Measurements from ENCODE around the gene CDHR4. TPM values are rescaled to one million over a fixed set of nuclear protein-coding genes. Genes with fewer than 3 reads are reported as not detected.
"Not testable (repeated sequence)": the region's sequence is repeated elsewhere in the genome, so short reads cannot be mapped to it uniquely, and the experiment has no call there.

The CDHR4 gene
- total and polyA plus RNA-seq, 2 experiments from 2014 or later = not detected

DNA sequence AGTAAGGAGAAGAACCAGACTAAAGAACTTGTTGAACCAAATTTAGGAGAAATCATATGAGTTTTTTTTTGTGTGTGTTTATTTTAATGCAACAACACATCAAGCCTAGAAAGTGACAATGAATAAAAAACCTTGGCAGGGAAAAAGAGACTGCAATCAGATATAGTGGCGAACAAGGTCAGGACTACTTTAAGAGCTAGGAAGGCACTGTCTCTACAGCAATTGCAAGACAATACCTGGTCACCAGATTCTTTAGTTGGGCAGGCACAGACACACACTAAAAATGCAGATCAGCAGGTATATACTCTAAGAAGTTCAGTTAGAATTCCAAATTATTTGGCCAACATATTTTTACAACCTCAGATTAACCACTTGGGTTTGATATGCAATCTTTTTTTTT is 45.1 kb downstream of the CDHR4 start:
- no peak for TF ChIP-seq EZH2 (IDR thresholded peaks at IDR 0.05; ENCODE audit: insufficient read depth, poor library complexity, severe bottlenecking)
- TF ChIP-seq EZH2phosphoT487 (IDR thresholded peaks at IDR 0.05; ENCODE audit: insufficient read depth, low read depth) = no peak
- Histone ChIP-seq H3K27me3 (replicated peaks; ENCODE audit: insufficient read depth) (no peaks in the 10 kb centered on the region), H3K9me3 (ENCODE audit: low read depth) (no peaks in the 10 kb centered on the region), H3K79me2 (ENCODE audit: insufficient read depth) (peaks cover 99% of the 10 kb centered on the region), H2AFZ (no peak overlapping the region), H4K20me1 (ENCODE audit: insufficient read depth) (peaks cover 2% of the 10 kb centered on the region; the same call in 1 of the 2 replicates), H3K4me2 (ENCODE audit: unreplicated experiment) (no peak overlapping the region), H3K4me3 (no peak overlapping the region), H3K9me2 (ENCODE audit: insufficient read depth) (no peaks in the 10 kb centered on the region), H3K36me3 (ENCODE audit: low read depth) (no peaks in the 10 kb centered on the region), H3K27ac (no peak overlapping the region), H3F3A (ENCODE audit: insufficient read depth) (no peaks in the 10 kb centered on the region), H3K4me1 (ENCODE audit: insufficient read depth) (0 out of 2 replicates have a peak, but pooled peaks cover 4% of the 10 kb centered on the region), H3K9ac (no peak overlapping the region)
- no peak for DNase-seq
- WGBS, 2 experiments (ENCODE audit: low coverage in 1 of 2, low lambda C conversion rate in 2 of 2, missing lambda C conversion rate in 2 of 2) = 100% methylated on average over 1 of the region's 1 CpG
- in situ Hi-C loops (cut with MboI) = no loop called here

DNA sequence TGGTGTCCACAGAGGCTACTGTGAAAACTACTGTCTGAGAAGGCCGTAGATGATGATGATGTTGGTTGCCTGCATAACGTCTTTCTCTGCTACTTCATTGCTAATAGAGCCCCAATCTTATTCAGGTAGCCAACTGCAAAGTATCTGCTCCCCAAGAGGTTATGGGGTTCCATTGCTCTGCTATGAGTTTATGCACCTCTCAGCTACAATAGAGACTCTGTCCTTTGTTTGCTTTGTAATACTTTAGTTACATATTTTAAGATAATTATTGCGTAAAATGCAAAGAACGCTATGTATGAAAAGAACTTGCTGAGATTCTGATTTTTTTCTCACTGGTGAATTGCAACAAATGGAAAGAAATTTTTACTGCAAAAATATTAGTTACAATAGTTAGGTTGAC is 48.2 kb downstream of the CDHR4 start:
- no peak overlapping the region for H3K9ac ChIP-seq
- H3K4me3 ChIP-seq = no peak overlapping the region
- H3K36me3 ChIP-seq (ENCODE audit: low read depth) = peaks cover 12% of the 10 kb centered on the region
- H3K9me2 ChIP-seq (ENCODE audit: insufficient read depth) = no peaks in the 10 kb centered on the region
- 99 to 100% methylated on average over 4 of the region's 4 CpGs for WGBS, 2 experiments (ENCODE audit: low coverage in 1 of 2, low lambda C conversion rate in 2 of 2, missing lambda C conversion rate in 2 of 2)
- no peak overlapping the region for H3K4me2 ChIP-seq (ENCODE audit: unreplicated experiment)
- H3F3A ChIP-seq (ENCODE audit: insufficient read depth) = peaks cover 16% of the 10 kb centered on the region
- no peaks in the 10 kb centered on the region for H3K27me3 ChIP-seq (replicated peaks; ENCODE audit: insufficient read depth)
- no peak for DNase-seq
- in situ Hi-C loops (cut with MboI) = no loop called here
- peaks cover 15% of the 10 kb centered on the region for H3K4me1 ChIP-seq (ENCODE audit: insufficient read depth)
- no peak for TF ChIP-seq EZH2phosphoT487 (IDR thresholded peaks at IDR 0.05; ENCODE audit: insufficient read depth, low read depth)
- TF ChIP-seq EZH2 (IDR thresholded peaks at IDR 0.05; ENCODE audit: insufficient read depth, poor library complexity, severe bottlenecking) = no peak
- H2AFZ ChIP-seq = no peak overlapping the region
- H3K79me2 ChIP-seq (ENCODE audit: insufficient read depth) = peaks cover 99% of the 10 kb centered on the region
- H3K27ac ChIP-seq = no peak overlapping the region
- no peaks in the 10 kb centered on the region for H4K20me1 ChIP-seq (ENCODE audit: insufficient read depth)
- no peaks in the 10 kb centered on the region for H3K9me3 ChIP-seq (ENCODE audit: low read depth)

DNA sequence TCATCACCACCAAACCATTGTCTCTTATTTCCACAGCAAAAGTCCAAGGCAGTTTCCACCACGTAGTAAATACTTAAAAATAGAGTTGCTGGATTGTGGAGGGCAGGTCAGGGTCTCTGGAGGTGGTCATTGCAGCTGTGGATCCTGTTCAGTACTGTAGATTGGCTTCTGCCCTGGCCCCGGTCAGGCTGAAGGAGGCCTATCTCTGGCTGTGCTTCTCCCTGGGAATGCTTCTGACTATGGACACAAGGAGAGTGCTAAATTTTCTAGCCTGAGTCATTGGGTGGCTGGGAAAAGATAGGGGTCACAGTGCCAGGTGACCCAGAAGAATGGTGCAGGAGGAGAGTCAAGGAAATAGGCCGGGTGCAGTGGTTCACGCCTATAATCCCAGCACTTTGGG is 49.6 kb downstream of the CDHR4 start:
- Histone ChIP-seq H3F3A (ENCODE audit: insufficient read depth) (peaks cover 21% of the 10 kb centered on the region), H3K27ac (no peak overlapping the region), H3K79me2 (ENCODE audit: insufficient read depth) (peaks cover 98% of the 10 kb centered on the region), H3K4me1 (ENCODE audit: insufficient read depth) (peaks cover 17% of the 10 kb centered on the region), H3K9ac (no peak overlapping the region), H3K4me3 (no peak overlapping the region), H3K9me2 (ENCODE audit: insufficient read depth) (no peaks in the 10 kb centered on the region), H3K9me3 (ENCODE audit: low read depth) (no peaks in the 10 kb centered on the region), H3K27me3 (replicated peaks; ENCODE audit: insufficient read depth) (no peaks in the 10 kb centered on the region), H2AFZ (no peak overlapping the region), H3K36me3 (ENCODE audit: low read depth) (peaks cover 14% of the 10 kb centered on the region), H4K20me1 (ENCODE audit: insufficient read depth) (no peaks in the 10 kb centered on the region), H3K4me2 (ENCODE audit: unreplicated experiment) (no peak overlapping the region)
- TF ChIP-seq EZH2 (IDR thresholded peaks at IDR 0.05; ENCODE audit: insufficient read depth, poor library complexity, severe bottlenecking) (no peak), EZH2phosphoT487 (IDR thresholded peaks at IDR 0.05; ENCODE audit: insufficient read depth, low read depth) (no peak)
- DNase-seq = peak; percentile 22
- 99% methylated on average over 4 of the region's 4 CpGs for WGBS, 2 experiments (ENCODE audit: low coverage in 1 of 2, low lambda C conversion rate in 2 of 2, missing lambda C conversion rate in 2 of 2)
- in situ Hi-C loops (cut with MboI) = no loop called here

GRCh38 chr3:49748874-49749273 is 50.8 kb downstream of the CDHR4 start:
- H2AFZ ChIP-seq; DNase-seq; H3K9me2 ChIP-seq (ENCODE audit: insufficient read depth); H4K20me1 ChIP-seq (ENCODE audit: insufficient read depth); H3K4me2 ChIP-seq (ENCODE audit: unreplicated experiment); H3K9me3 ChIP-seq (ENCODE audit: low read depth); H3K27me3 ChIP-seq (replicated peaks; ENCODE audit: insufficient read depth); H3K9ac ChIP-seq; in situ Hi-C loops (cut with MboI); H3K4me3 ChIP-seq: not testable (repeated sequence)
- H3K79me2 ChIP-seq (ENCODE audit: insufficient read depth) = peaks cover 98% of the 10 kb centered on the region
- peaks cover 21% of the 10 kb centered on the region for H3F3A ChIP-seq (ENCODE audit: insufficient read depth)
- peak overlapping the region; percentile 67; the same call in 1 of the 2 replicates for H3K27ac ChIP-seq
- WGBS, 2 experiments (ENCODE audit: low coverage in 1 of 2, low lambda C conversion rate in 2 of 2, missing lambda C conversion rate in 2 of 2) = 96 to 98% methylated on average over 5 of the region's 5 CpGs
- peaks cover 15% of the 10 kb centered on the region for H3K36me3 ChIP-seq (ENCODE audit: low read depth)
- H3K4me1 ChIP-seq (ENCODE audit: insufficient read depth) = peaks cover 17% of the 10 kb centered on the region
